Astrocyte of the spinal cord (primary cell): ENCODE results near the gene IPMK.
A peak's percentile ranks its signal among the peaks of the same experiment; 100 is the strongest.
"Not testable (repeated sequence)": the region's sequence is repeated elsewhere in the genome, so short reads cannot be mapped to it uniquely, and the experiment has no call there.

Experiments used
- DNase-seq: peaks from one replicate; pipeline ENCODE4 v3.0.0; 2011; ENCODE audit warnings: low read depth, low spot score
- H3K4me3 ChIP-seq: 2 replicates; pipeline ENCODE4 v1.5.1; 2011; ENCODE audit warnings: low read depth, mild to moderate bottlenecking, low read length, moderate library complexity
- CTCF ChIP-seq: IDR thresholded peaks from 2 replicates; pipeline ENCODE4 v1.5.1; 2012; ENCODE audit warnings: low read depth, mild to moderate bottlenecking, low read length, inconsistent platforms
- in situ Hi-C: cut with HindIII; loops from 2 replicates; pipeline ENCODE4 v1.10.0; 2017; ENCODE audit warnings: low sequenced_read_pairs

Gene IPMK

GRCh38 chr10:58237014-58237834 is 30.5 kb downstream of the IPMK start:
- no peak overlapping the region for H3K4me3 ChIP-seq
- DNase-seq, result peak; percentile 93
- TF ChIP-seq CTCF, result no peak
- in situ Hi-C loops, result no loop called here

GRCh38 chr10:58229856-58230255 is 37.8 kb downstream of the IPMK start:
- H3K4me3 ChIP-seq, DNase-seq, in situ Hi-C loops: not testable (repeated sequence)

- in situ Hi-C loops, result no loop called here
- TF ChIP-seq CTCF, result no peak
- no peak overlapping the region for H3K4me3 ChIP-seq
- no peak for DNase-seq
These were observed 42.0 kb downstream of the IPMK start for GRCh38 chr10:58225654-58226053.

- TF ChIP-seq CTCF, result no peak
- peak; percentile 16 for DNase-seq
- in situ Hi-C loops, result no loop called here
These were observed 46.8 kb downstream of the IPMK start for GRCh38 chr10:58220769-58221451.

GRCh38 chr10:58219875-58220274 is 47.8 kb downstream of the IPMK start:
- H3K4me3 ChIP-seq, result no peak overlapping the region
- DNase-seq, result no peak
- in situ Hi-C loops, result no loop called here
- no peak for TF ChIP-seq CTCF

More at GRCh38 chr10:58220769-58221451, 46.8 kb downstream of the IPMK start:
- no peak overlapping the region for H3K4me3 ChIP-seq

DNA sequence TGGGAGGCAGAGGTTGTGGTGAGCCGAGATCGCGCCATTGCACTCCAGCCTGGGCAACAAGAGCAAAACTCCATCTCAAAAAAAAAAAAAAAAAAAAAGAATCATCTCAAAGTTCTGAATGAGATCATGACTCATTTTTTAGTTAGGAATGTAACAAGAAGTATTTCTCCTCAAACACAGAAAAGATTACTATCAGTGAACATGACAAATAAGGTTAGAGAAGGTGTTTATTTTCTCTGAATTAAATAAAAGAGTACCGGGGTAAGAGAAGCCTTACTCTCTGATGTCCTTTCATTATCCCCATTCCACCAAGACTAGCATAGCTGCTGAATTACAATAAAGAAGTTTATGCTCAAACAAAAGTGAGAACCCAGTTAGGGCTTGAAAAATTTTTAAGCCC is 50.1 kb downstream of the IPMK start:
- no peak overlapping the region for H3K4me3 ChIP-seq
- DNase-seq, result no peak
- in situ Hi-C loops, result no loop called here
- TF ChIP-seq CTCF, result no peak

GRCh38 chr10:58212622-58213021 is 55.1 kb downstream of the IPMK start:
- in situ Hi-C loops, result no loop called here
- no peak for DNase-seq
- no peak for TF ChIP-seq CTCF
- no peak overlapping the region for H3K4me3 ChIP-seq
